Spleen (tissue), 11 donors: Measurements from ENCODE around the gene CYTH2. TPM values are rescaled to one million over a fixed set of nuclear protein-coding genes. Genes with fewer than 3 reads are reported as not detected.
A peak's percentile ranks its signal among the peaks of the same experiment; 100 is the strongest.

Source experiments
- DNase-seq: peaks from one replicate; pipeline ENCODE4 v3.0.0-alpha.2; 2020
- H3K27ac ChIP-seq, 8 donors: fragments of 200-600 bp; sonication (generic) in 7 of 8; 1 replicate in 4 of 8; 2 replicates in 4 of 8; pipeline versions ENCODE4 v1.5.0 to v1.8.0; 2016 to 2021; ENCODE audit warnings: inconsistent platforms in 4 of 8, mild to moderate bottlenecking in 4 of 8, moderate library complexity in 1 of 8
- H3K27me3 ChIP-seq, 7 donors: fragments of 200-600 bp; sonication (generic) in 6 of 7; replicated peaks in 1 of 7; 1 replicate in 4 of 7; 2 replicates in 3 of 7; pipeline versions ENCODE4 v1.5.0 to v1.8.0; 2016 to 2021; ENCODE audit warnings: inconsistent platforms in 3 of 7, mild to moderate bottlenecking in 1 of 7
- H3K36me3 ChIP-seq, 6 donors: fragments of 200-600 bp; sonication (generic) in 5 of 6; 1 replicate in 4 of 6; 2 replicates in 2 of 6; pipeline versions ENCODE4 v1.5.0 to v1.8.0; 2016 to 2021; ENCODE audit warnings: inconsistent platforms in 2 of 6
- H3K4me1 ChIP-seq, 6 donors: fragments of 200-600 bp; sonication (generic) in 5 of 6; 1 replicate in 3 of 6; 2 replicates in 3 of 6; pipeline versions ENCODE4 v1.5.0 to v1.8.0; 2016 to 2021; ENCODE audit warnings: inconsistent platforms in 3 of 6
- H3K4me3 ChIP-seq, 8 donors: fragments of 200-600 bp; sonication (generic) in 7 of 8; 1 replicate in 4 of 8; 2 replicates in 4 of 8; pipeline versions ENCODE4 v1.5.0 to v1.8.0; 2016 to 2021; ENCODE audit warnings: inconsistent platforms in 4 of 8, mild to moderate bottlenecking in 4 of 8, moderate library complexity in 2 of 8
- H3K9me3 ChIP-seq, 8 donors: fragments of 200-600 bp; sonication (generic) in 7 of 8; 1 replicate in 4 of 8; 2 replicates in 4 of 8; pipeline versions ENCODE4 v1.5.0 to v1.8.0; 2016 to 2021; ENCODE audit warnings: inconsistent platforms in 4 of 8
- CTCF ChIP-seq, 11 experiments: fragments of 200-600 bp in 7 of 11; fragments of 450-650 bp in 4 of 11; sonication (generic) in 4 of 11; IDR thresholded peaks in 8 of 11; conservative IDR thresholded peaks in 3 of 11; 1 replicate in 7 of 11; 2 replicates in 4 of 11; pipeline versions ENCODE4 v1.4.0 to v1.8.0; 2016 to 2021; ENCODE audit warnings: antibody characterized with exemption in 11 of 11, inconsistent platforms in 4 of 11, mild to moderate bottlenecking in 1 of 11
- POLR2A ChIP-seq, 3 donors: fragments of 450-650 bp; IDR thresholded peaks; one replicate each; pipeline ENCODE4 v1.5.1; 2017; ENCODE audit warnings: antibody characterized with exemption in 3 of 3, mild to moderate bottlenecking in 1 of 3
- POLR2AphosphoS5 ChIP-seq, 3 donors: sonication (generic); formaldehyde crosslinking; IDR thresholded peaks; one replicate each; pipeline ENCODE4 v1.5.1; 2017; ENCODE audit warnings: antibody characterized with exemption in 3 of 3
- WGBS, 5 donors: extraction: QIAGEN DNeasy Blood & Tissue Kit in 3 of 5; methylation state at CpG; one replicate each; pipeline versions ENCODE4 v1.1.5 to v1.1.7; 2013 to 2018; 5-methylcytosine and 5-hydroxymethylcytosine counted together
- intact Hi-C: fragments of 100-400 bp; cut with DNase I; formaldehyde crosslinking; loops from one replicate; pipeline ENCODE4 v1.15.0; 2023; ENCODE audit warnings: low total_unique reads
- polyA plus RNA-seq, 3 donors: library from polyadenylated mRNA; stranded (reverse); fragments of 200-250 nt; gene quantifications; one replicate each; pipeline ENCODE4 v1.2.1, GENCODE V29; 2013
- total RNA-seq, 7 donors: library from RNA; depleted of rRNA in 3 of 7; stranded (reverse); fragments of >200 nt in 3 of 7; fragmentation: NEBNext Ultra II Directional in 4 of 7; extraction: Animal tissue kit (Norgen Biotek cat#: 25700) in 4 of 7; gene quantifications; one replicate each; pipeline versions ENCODE4 v1.1.0 to v1.2.1, GENCODE V29; 2016 to 2021
- donor health status: healthy with polysubstance abuse.
- donor health status: DM: no; HTN: no; CAD: no; lungs with moderate emphysema.
- donor health status: DM: no; HTN: no; CAD: no.
- donor health status: Bipolar disorder and iron deficiency.
- donor health status: healthy.
- donor health status: DM: no; HTN: no; CAD: no.
- donor health status: DM: yes; HTN: yes; CAD: no.

CYTH2 gene
- total and polyA plus RNA-seq, 10 donors = 22.6 to 66.4 (median 40.7) TPM

DNA sequence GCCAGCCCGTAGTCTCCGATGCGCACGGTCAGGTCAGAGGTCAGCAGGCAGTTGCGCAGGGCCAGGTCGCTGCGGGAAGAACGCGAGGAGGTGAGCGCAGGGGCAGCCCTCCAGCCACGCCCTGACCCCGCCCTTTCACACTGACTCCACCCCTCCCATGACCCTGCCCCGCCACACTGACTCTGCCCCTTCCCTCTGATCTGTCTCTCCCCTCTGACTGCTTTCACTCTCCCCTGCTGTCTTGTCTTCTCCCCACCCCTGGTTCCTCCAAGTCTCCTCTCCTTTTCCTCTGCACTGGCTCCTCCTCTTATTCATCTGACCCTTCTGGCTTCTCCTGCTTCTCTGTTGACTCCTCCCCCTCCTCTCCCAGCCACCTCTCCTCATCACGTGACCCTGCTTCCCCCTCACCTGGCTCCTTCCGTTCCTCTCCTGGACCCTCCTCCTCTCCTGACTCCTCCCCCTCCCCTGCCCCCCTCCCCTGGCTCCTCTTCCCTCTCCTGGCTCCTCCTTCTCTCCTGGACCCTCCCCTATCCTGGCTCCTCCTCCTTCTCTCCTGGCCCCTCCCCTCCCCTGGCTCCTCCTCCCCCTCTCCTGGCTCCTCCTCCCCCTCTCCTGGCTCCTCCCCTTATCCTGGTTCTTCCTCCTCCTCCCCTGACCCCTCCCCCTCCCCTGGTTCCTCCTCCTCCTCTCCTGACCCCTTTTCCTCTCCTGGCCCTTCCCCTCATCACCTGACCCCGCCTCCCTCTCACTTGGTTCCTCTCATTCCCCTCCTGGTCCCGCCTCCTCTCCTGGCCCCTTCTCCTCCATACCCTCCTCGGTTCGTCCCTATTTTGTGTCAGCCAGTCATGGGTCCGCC lies 32.6 kb downstream of the CYTH2 start:
- peaks cover 0 to 61% (median 48%) of the 10 kb centered on the region in 7 donors for H3K27me3 ChIP-seq

DNA sequence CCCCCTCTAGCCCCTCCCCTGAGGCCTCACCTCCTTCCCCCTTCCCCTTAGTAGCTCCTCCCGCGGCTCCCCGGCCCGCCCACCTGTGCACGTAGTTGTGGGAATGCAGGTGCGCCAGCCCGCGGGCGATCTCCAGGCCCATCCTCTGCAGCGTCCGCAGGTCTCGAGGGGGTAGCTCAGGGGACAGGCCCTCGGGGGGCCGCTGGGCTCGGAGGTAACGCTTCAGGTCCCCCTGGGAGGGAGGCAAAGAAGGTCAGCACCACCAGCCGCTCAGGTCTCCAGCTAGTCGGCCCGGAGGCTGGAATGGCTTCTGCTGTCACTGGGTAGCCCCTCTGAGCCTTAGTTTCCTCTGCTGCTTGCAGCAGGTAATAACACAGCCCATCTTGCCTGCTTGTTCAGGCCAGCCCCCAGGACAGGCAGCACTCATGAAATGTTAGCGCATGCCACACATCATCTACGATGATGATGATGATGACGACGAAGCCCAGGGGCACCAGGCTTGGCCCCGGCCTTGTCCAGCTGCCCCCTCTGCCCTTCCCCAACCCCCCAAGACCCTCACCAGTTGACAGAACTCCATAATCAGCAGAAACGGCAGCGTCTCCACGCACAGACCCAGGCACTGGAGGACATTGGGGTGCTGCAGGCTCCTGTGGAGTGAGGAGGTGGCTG lies 33.3 kb downstream of the CYTH2 start:
- Histone ChIP-seq H3K27ac (peak overlapping the region in 4 of 8 donors; percentile 22 to 70 (median 44)), H3K9me3 (no peaks in the 10 kb centered on the region), H3K4me3 (peak overlapping the region in 1 of 8 donors; percentile 53), H3K36me3 (no peaks in the 10 kb centered on the region), H3K27me3 (peaks cover 0 to 54% (median 40%) of the 10 kb centered on the region in 7 donors), H3K4me1 (peaks cover 4 to 39% (median 8%) of the 10 kb centered on the region in 6 donors)
- 25 to 37% (median 30%) methylated on average over 18 to 27 of the region's 27 CpGs for WGBS, 5 donors
- intact Hi-C loops = loop anchor here (10.0 kb wide), 1 partner anchor 82 kb away; no protein-coding TSS in a partner anchor
- DNase-seq = peak; percentile 88
- TF ChIP-seq POLR2AphosphoS5 (IDR thresholded peaks at IDR 0.05) (peak in 2 of 3 donors; percentile 32 to 42), POLR2A (IDR thresholded peaks at IDR 0.05) (no peak)

More for the DNA sequence above, 32.6 kb downstream of the CYTH2 start:
- 2 to 8% (median 4%) methylated on average over 11 to 20 of the region's 20 CpGs for WGBS, 5 donors
- Histone ChIP-seq H3K27ac (peak overlapping the region in 4 of 8 donors; percentile 22 to 70 (median 44)), H3K36me3 (no peaks in the 10 kb centered on the region), H3K9me3 (no peaks in the 10 kb centered on the region), H3K4me3 (peak overlapping the region in 3 of 8 donors; percentile 4 to 53 (median 6)), H3K4me1 (peaks cover 4 to 42% (median 9%) of the 10 kb centered on the region in 6 donors)
- peak in 1 of 3 donors; percentile 20 for TF ChIP-seq POLR2AphosphoS5 (IDR thresholded peaks at IDR 0.05)
- TF ChIP-seq POLR2A (IDR thresholded peaks at IDR 0.05) = no peak
- TF ChIP-seq CTCF (IDR thresholded peaks at IDR 0.05 in 8 of 11, conservative IDR thresholded peaks at IDR 0.05 in 3 of 11) = no peak
- intact Hi-C loops = loop anchor here (10.0 kb wide), 1 partner anchor 83 kb away; no protein-coding TSS in a partner anchor
- DNase-seq = no peak

DNA sequence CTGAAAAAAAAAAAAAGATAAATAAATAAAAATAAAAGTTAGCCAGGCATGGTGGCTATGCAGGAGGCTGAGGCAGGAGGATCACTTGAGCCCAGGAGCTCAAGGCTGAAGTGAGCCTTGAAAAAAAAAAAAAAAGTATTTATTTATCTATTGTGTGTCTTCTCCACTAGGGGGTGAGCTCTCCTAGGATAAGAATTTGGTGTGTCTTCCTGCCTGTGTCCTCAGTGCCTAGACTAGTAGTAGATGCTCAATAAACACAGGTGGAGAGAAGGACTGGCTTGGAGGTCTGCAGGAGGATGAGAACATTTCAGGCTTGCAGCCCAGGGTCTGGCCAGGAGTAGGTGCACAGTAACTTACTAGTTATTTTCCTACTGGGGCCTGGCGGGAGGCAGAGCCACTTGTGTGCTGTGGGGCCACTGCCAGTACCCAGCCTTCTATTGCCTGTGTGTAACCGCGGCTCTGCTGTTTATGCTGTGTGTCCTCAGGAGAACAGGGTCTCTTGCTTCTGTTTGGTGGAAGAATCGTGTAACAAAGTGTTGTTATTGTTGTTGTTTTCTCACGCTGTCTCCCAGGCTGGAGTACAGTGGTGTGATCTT lies 37.1 kb downstream of the CYTH2 start:
- DNase-seq = no peak
- Histone ChIP-seq H3K4me3 (no peak overlapping the region), H3K27ac (no peak overlapping the region), H3K9me3 (no peaks in the 10 kb centered on the region), H3K4me1 (peaks cover 7 to 27% (median 12%) of the 10 kb centered on the region in 6 donors), H3K27me3 (peaks cover 0 to 37% (median 15%) of the 10 kb centered on the region in 7 donors), H3K36me3 (no peaks in the 10 kb centered on the region)
- TF ChIP-seq POLR2AphosphoS5 (IDR thresholded peaks at IDR 0.05) = no peak
- peak in 10 of 11 experiments; percentile 10 to 46 (median 29) for TF ChIP-seq CTCF (IDR thresholded peaks at IDR 0.05 in 8 of 11, conservative IDR thresholded peaks at IDR 0.05 in 3 of 11)
- no peak for TF ChIP-seq POLR2A (IDR thresholded peaks at IDR 0.05)
- WGBS, 5 donors = 88 to 98% (median 93%) methylated on average over 5 of the region's 5 CpGs
- intact Hi-C loops = loop anchor here (10.0 kb wide), 1 partner anchor 79 kb away; no protein-coding TSS in a partner anchor

DNA sequence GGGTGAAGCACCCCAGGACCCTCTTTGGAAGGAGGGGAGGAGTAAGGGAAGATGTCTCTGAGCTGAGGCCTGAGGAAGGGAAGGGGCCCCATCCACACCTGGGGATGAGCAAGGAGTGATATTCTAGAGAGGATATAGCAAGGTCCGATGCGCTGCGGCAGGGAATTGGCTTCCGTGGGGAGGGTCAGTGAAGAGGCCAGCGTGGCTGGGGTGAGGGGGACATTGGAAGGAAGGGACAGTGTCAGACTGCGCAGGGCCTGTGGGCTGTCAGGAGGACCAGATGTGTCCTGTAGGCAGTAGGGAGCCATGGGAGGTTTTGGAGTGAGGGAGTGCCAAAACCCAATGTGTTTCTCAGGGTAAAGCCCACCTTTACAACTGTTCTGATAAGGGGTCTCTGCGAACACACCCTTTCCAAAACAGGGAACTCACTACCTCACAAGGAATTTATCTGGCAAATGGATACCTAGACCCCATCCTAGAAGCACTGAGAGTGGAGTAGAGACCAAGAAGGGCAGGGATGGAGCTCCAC lies 38.8 kb downstream of the CYTH2 start:
- Histone ChIP-seq H3K9me3 (no peaks in the 10 kb centered on the region), H3K27ac (no peak overlapping the region), H3K27me3 (peaks cover 0 to 39% (median 24%) of the 10 kb centered on the region in 7 donors), H3K4me3 (no peak overlapping the region), H3K36me3 (no peaks in the 10 kb centered on the region), H3K4me1 (peaks cover 5 to 30% (median 26%) of the 10 kb centered on the region in 6 donors)
- DNase-seq = no peak
- 80 to 90% (median 82%) methylated on average over 7 of the region's 7 CpGs for WGBS, 5 donors
- intact Hi-C loops = loop anchor here (10.0 kb wide), 1 partner anchor 77 kb away; no protein-coding TSS in a partner anchor
- no peak for TF ChIP-seq POLR2AphosphoS5 (IDR thresholded peaks at IDR 0.05)
- no peak for TF ChIP-seq CTCF (IDR thresholded peaks at IDR 0.05 in 8 of 11, conservative IDR thresholded peaks at IDR 0.05 in 3 of 11)
- TF ChIP-seq POLR2A (IDR thresholded peaks at IDR 0.05) = no peak
